SK-N-SH (cell line): ENCODE data around the gene THOP1.

Experiments used
- GABPA ChIP-seq: IDR thresholded peaks from 2 replicates; pipeline ENCODE4 v1.4.0; 2012; ENCODE audit warnings: low read depth, mild to moderate bottlenecking
- POLR2AphosphoS5 ChIP-seq: IDR thresholded peaks from 2 replicates; pipeline ENCODE4 v1.6.1; 2012; ENCODE audit warnings: low read depth, low read length
- RAD21 ChIP-seq: IDR thresholded peaks from 2 replicates; pipeline ENCODE4 v1.6.1; 2012; ENCODE audit warnings: mild to moderate bottlenecking, low read length
- TF ChIP-seq, protein P1 (sequence below): IDR thresholded peaks from 2 replicates; pipeline ENCODE4 v1.4.0; 2012; ENCODE audit warnings: low read depth, borderline replicate concordance
- TF ChIP-seq, protein P2 (sequence below): IDR thresholded peaks from 2 replicates; pipeline ENCODE4 v1.6.1; 2012; ENCODE audit warnings: mild to moderate bottlenecking, low read depth, low read length, moderate library complexity

DNA sequence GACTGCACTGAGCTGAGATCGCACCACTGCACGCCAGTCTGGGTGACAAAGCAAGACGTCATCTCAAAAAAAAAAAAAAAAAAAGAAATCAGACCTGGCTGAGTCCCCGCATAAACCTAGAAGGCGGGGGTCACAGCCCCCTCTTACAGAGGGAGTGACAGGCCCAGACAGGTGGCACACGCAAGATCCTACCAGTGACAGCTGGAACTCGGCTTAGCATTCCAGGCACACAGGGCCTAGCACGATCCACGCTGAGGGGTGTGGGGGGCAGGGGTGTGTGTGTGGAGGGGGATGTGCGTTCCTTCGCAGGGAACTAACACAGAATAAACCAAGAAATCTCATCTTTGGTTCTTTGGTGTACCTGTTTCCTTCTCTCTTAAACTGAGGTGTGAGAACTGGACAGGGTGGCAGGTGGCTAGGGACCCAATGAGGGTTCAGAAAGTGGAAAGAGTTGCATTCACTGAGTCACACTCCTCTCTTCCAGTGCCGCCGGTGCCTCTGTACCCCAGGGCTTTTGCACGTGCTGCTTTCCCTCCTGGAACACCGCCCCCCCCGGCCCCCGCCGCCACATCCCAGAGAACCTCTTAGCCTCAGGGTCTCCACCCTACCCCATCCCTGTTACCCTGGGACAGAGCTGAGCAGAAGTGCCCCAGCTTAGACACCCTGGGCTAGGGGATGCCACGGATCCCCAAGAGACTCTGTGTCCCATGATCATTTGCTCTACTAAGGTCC lies 7.2 kb upstream of the THOP1 start:
- TF ChIP-seq RAD21 (no peak), POLR2AphosphoS5 (no peak), GABPA (no peak)
- TF ChIP-seq, protein P1, sequence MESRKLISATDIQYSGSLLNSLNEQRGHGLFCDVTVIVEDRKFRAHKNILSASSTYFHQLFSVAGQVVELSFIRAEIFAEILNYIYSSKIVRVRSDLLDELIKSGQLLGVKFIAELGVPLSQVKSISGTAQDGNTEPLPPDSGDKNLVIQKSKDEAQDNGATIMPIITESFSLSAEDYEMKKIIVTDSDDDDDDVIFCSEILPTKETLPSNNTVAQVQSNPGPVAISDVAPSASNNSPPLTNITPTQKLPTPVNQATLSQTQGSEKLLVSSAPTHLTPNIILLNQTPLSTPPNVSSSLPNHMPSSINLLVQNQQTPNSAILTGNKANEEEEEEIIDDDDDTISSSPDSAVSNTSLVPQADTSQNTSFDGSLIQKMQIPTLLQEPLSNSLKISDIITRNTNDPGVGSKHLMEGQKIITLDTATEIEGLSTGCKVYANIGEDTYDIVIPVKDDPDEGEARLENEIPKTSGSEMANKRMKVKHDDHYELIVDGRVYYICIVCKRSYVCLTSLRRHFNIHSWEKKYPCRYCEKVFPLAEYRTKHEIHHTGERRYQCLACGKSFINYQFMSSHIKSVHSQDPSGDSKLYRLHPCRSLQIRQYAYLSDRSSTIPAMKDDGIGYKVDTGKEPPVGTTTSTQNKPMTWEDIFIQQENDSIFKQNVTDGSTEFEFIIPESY = no peak
- TF ChIP-seq, protein P2, sequence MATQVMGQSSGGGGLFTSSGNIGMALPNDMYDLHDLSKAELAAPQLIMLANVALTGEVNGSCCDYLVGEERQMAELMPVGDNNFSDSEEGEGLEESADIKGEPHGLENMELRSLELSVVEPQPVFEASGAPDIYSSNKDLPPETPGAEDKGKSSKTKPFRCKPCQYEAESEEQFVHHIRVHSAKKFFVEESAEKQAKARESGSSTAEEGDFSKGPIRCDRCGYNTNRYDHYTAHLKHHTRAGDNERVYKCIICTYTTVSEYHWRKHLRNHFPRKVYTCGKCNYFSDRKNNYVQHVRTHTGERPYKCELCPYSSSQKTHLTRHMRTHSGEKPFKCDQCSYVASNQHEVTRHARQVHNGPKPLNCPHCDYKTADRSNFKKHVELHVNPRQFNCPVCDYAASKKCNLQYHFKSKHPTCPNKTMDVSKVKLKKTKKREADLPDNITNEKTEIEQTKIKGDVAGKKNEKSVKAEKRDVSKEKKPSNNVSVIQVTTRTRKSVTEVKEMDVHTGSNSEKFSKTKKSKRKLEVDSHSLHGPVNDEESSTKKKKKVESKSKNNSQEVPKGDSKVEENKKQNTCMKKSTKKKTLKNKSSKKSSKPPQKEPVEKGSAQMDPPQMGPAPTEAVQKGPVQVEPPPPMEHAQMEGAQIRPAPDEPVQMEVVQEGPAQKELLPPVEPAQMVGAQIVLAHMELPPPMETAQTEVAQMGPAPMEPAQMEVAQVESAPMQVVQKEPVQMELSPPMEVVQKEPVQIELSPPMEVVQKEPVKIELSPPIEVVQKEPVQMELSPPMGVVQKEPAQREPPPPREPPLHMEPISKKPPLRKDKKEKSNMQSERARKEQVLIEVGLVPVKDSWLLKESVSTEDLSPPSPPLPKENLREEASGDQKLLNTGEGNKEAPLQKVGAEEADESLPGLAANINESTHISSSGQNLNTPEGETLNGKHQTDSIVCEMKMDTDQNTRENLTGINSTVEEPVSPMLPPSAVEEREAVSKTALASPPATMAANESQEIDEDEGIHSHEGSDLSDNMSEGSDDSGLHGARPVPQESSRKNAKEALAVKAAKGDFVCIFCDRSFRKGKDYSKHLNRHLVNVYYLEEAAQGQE = no peak
